Fibroblast of skin of abdomen (primary cell): Measurements from ENCODE around the gene NANP. TPM values are rescaled to one million over a fixed set of nuclear protein-coding genes. Genes with fewer than 3 reads are reported as not detected.
"Not testable (repeated sequence)": the region's sequence is repeated elsewhere in the genome, so short reads cannot be mapped to it uniquely, and the experiment has no call there.

ENCODE experiments used
- DNase-seq: peaks from one replicate; pipeline ENCODE4 v3.0.0-alpha.2; 2013
- polyA plus RNA-seq, 2 experiments: library from polyadenylated mRNA; unstranded; fragments of 120-200 nt; gene quantifications; one replicate each; pipeline ENCODE4 v1.2.1, GENCODE V29; 2013; ENCODE audit not compliant: insufficient read length in 2 of 2

Gene NANP, protein sequence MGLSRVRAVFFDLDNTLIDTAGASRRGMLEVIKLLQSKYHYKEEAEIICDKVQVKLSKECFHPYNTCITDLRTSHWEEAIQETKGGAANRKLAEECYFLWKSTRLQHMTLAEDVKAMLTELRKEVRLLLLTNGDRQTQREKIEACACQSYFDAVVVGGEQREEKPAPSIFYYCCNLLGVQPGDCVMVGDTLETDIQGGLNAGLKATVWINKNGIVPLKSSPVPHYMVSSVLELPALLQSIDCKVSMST
- 6.2 TPM for polyA plus RNA-seq (2013, experiment 1 of 2; ENCODE audit: insufficient read length)
- 5.7 TPM for polyA plus RNA-seq (2013, experiment 2 of 2; ENCODE audit: insufficient read length)

DNA sequence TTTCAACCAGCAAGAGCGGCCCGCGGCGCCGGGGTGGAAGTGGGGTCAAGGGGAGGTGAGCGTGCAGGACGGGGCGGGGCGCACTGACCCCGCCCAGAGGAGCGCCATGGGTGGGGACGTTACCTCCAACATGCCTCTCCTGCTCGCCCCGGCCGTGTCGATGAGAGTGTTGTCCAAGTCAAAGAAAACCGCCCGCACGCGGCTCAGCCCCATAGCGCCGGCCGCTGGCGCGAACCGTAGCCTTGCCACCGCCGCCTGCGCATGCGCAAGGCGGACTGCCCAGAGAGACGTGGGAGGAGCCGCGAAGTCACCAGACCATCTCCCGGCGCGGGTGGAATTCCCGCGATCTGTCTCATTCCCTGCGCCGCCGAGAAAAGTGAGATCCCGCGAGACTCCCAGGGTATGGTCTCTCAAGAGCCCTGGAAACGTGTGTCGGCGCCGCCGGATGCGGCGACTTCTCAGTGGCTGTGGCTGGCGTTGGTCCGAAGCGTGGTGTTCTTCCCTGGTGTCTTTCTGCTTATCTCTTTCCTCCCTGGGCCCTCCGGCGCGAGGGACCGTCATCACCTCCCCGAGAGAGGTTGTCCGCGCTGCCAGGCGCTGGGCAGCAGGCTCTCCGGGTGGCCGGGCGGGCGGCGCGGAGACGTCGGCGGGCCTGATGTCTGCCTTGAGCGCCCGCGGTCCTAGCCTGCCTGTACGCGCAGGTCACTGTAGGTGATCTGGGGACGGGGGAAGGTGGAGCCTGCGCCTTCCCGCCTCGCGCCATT, at the start of gene NANP:
TSS of gene NANP (minus strand) at position 279 of the 764 bp plus-strand sequence. CDS start at position 213, 66 bp downstream.
- peak; percentile 99 for DNase-seq

- no peak for DNase-seq
Measured at GRCh38 chr20:25672659-25673235, 48.9 kb upstream of the NANP start.

- DNase-seq = peak; percentile 49
Measured at GRCh38 chr20:25669826-25670422, 46.1 kb upstream of the NANP start.

DNA sequence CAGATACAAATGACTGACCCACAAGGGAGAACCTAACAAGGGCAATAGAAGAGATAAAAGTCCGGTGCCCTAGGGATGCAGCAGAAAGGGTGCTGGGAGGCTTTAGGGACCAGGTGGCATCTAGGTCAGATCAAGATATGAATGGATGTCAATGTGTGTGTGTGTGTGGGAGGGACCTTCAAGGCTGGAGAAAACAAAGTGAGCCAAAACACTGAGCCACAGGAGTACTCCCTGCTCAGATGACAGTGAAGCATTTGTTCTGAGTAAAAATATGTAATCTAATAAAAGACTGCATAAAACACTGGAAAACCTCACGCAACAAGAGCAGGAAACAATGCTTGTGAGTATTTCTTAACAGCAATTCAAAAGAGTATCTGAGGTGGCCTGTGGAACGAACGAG, 44.6 kb upstream of the NANP start:
- DNase-seq = no peak

DNA sequence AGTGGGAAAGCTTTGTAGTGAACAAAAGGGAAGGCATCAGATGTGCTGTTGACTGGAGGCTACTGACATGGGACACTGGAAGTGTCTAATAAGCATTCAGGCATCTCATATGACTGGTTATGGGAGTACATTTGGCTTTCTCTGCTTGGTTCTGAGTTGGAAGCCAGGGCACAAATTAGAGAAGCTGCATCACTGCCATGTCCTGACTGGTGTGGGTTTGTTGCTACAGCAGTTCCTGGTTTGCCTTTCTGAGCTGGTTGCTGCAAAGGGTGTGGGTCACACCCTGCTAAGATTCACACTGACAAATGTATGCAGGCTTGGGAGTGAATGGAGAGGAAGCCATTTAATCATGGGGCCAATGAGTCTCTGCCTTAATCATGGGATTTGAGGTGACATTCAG, 36.2 kb upstream of the NANP start:
- DNase-seq = no peak

GRCh38 chr20:25654487-25654886, 30.7 kb upstream of the NANP start:
- DNase-seq = no peak

DNA sequence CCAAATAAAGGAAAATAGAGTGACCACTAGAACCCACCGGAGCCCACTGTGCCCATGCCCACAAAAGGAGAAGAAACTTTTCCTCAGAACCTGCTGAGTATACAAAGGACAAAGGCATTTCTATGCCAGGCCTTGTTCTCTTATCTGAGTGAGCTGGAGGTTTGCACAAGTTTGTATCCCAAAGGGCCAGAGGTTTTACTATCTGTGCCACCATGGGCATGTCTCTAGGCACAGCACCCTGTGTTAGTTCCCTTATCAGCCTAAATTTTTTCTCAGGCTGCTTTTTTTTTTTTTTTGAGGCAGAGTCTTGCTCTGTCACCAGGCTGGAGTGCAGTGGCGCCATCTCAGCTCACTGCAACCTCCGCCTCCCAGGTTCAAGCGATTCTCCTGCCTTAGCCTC, 29.1 kb upstream of the NANP start:
- DNase-seq = not testable (repeated sequence)

DNA sequence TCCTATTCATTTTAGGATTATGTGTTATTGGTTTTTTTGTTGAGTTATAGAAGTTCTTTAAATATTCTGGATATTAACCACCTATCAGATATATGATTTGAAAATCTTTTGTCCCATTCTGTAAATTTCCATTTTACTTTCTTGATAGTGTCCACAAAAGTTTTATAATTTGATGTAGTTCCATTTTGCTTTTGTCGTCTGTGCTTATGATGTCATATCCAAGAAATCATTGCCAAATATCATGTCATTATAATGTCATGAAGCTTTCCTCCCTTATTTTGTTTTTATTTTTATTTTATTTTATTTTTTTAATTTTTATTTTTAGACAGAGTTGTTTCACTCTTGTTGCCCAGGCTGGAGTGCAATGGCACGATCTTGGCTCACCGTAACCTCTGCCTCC, 21.0 kb upstream of the NANP start:
- no peak for DNase-seq

DNA sequence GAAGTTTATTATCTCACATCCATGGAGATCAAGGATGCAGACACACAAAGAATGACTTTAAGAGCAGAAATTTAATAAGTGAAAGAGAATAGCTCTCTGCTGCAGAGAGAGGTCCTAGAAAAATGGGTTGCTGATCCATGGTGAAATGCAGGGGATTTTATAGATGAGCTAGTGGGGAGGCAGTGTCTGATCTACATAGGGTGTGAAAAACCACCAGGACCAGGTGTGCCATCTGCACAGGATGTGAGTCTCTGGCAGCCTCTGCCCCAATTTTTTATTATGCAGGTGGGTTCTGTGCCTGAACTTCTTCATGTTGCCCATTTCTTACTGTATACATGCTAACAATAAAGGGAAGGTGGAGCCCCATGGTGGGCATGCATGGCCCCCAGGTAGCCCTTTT, 19.9 kb upstream of the NANP start:
- no peak for DNase-seq

GRCh38 chr20:25637247-25637646, 13.4 kb upstream of the NANP start:
- no peak for DNase-seq

GRCh38 chr20:25632940-25633790, 9.4 kb upstream of the NANP start:
- peak; percentile 28 for DNase-seq

DNA sequence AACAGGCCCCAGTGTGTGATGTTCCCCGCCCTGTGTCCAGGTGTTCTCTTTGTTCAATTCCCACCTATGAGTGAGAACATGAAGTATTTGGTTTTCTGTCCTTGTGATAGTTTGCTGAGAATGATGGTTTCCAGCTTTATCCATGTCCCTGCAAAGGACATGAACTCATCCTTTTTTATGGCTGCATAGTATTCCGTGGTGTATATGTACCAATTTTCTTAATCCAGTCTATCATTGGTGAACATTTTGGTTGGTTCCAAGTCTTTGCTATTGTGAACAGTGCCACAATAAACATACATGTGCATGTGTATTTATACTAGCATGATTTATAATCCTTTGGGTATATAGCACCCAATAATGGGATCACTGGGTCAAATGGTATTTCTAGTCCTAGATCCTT, 6.8 kb upstream of the NANP start:
- not testable (repeated sequence) for DNase-seq

DNA sequence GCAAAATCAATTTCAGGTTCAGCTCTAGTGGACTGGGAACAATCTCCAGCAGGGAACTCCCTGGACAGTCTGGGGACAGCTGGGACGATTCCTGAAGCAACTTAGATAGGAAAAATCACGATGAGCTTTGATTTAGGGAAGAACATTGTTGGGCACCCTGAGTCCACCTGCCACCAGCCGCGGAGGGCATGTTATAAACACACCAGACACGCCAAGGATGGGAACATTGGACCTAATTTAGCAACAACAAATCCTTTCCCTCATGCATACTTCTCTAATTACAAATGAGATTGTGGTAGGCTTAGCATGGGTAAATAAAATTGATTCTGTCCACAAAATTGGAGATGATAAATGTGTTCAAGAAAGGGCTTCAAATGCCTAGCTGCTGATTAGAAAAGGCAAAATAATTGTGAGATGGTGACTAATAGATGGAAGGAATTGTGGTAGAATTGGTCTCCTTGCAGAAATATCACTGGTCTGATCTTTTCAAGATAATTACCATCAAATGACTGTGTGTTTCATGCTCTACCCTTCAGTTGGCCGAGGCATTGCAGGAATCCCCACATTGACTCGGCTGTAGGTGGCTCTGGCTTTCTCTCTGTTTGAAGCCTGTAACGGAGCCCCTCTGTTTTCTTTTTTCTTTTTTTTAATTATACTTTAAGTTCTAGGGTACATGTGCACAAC, 6.1 kb upstream of the NANP start:
- no peak for DNase-seq

DNA sequence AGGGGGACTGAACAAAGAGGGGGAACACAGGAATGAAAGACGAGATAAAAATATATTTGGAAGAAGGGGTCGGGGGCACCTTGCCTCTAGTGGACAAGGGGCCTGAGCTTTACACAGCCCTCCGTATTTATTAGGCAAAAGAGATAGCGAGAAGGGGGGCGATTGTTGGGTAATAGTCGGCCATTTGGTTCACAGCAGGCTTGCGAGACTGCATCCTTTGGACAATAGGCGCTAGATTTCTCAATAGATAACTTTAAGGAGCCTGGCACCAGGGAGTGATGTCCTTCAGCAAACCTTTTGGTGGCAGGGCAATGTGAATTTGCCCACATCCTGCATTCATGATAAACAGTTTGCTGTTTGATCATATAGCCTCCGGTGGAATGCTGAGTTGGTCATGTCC, 3.0 kb upstream of the NANP start:
- DNase-seq = no peak

DNA sequence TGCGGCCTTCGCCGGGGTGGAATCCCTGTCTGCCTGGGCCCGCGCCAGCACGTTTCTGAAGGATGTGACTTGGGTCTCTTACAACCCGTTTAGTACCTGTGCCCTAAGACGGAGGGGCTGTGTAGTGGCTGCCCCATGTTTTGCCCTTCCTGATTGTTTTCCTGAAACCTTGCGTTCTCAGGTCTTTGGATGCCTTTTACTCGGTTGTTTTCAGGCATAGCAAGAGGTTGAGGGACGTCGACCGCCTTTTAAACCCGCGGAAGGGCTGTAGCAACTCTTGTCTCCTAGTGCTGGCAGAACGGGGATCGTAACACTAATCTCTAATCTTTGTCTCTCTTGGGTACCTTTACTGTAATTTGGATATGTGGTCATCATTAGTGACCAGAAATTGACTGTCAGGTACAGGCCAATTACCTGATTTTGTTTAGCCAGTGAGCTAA, 706 bp upstream of the NANP start:
- DNase-seq = no peak

GRCh38 chr20:25623225-25623735, 534 bp downstream of the NANP start:
- no peak for DNase-seq

DNA sequence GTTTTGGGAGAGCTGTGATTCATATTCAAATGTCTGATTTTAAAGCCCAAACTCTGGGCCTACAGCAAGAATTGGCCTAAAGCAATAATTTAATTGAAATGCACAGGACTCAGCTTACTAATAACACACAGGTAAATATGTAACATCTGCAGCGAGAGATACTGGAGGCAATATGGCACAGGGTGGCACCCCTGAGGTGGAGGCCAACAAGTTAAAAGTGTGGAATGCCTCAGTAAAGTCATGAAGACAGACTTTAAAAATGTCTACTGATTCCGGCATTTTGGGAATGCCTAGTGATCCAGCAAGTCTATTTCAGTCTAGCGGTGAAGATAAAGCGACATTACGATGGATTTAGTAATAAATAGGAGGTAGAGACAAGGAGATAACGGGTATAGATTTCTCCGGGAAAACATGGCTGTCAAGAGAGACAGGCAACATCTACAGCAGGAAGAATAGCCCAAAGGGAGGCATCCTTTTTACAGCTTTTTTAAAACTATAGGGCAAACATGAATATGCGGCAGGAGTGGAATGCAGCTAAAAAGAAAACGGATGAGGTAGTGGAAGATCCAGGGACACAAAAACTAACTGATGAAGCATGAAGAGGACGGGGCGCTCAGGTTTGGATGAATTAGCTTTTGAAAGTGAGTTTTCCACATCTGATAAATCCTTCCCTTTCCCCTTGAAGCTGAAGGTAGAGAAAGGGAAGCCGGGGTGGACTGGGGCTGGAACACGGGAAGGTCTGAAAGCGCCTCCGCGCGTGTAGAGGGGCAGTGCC, 1.2 kb downstream of the NANP start:
- DNase-seq = peak; percentile 14

DNA sequence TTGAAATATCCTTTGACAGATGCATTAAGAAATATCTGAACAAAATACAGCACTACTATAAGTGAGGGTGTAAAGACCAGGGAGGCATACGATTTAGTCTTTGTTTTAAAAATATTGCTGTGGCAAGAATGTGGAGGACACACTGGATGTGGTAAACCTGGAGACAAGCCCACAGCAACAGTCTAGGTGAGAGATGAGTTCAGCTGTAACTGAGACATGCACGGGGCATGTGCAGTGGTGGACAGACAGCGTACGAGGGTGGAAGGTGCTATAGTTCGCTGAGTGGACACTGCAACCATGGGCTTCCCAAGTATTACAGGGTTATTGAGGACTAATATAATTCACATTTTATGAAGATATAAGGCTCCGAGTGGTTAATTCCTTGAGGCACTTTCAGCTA, 1.8 kb downstream of the NANP start:
- DNase-seq = no peak

DNA sequence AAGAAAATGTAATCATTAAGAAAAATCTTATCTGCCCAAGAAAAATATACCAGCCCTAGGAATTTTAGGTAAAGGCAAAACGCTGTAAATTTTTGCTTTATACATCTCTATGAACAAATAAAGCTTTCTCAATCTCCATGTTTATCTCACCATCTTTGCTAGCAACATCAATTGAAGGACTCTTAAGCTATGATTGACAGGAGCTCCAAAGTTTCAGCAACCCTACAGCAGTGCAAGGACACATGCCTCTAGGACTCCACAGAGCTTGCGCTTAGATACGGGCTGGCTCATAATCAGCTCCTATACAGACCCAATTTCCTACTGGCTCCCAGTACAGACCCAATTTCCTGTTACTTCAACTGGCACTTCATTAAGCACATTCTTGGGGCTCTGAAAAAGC, 4.3 kb downstream of the NANP start:
- no peak for DNase-seq

DNA sequence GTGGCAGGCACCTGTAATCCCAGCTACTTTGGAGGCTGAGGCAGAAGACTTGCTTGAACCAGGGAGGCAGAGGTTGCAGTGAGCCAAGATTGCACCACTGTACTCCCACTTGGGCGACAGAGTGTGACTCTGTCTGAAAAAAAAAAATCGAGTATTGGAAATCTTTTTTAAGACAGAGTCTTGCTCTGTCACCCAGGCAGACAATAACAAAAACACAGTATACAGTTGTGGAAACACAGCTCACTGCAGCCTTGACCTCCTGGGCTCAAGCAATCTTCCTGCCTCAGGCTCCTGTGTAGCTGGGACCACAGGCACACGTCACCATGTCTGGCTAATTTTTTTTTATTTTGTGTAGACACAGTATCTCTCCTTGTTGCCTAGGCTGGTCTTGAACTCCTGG, 15.0 kb downstream of the NANP start:
- DNase-seq = no peak
